Vagina (tissue), 2 donors: Measurements from ENCODE around the gene SERPINA4. TPM values are rescaled to one million over a fixed set of nuclear protein-coding genes. Genes with fewer than 3 reads are reported as not detected.
A peak's percentile ranks its signal among the peaks of the same experiment; 100 is the strongest.

Experiments
- DNase-seq, 2 donors: peaks; one replicate each; pipeline ENCODE4 v3.0.0-alpha.2; 2017; ENCODE audit errors: extremely low spot score in 2 of 2
- H3K27ac ChIP-seq: fragments of 200-600 bp; sonication (generic); one replicate; pipeline ENCODE4 v1.5.1; 2019
- H3K27me3 ChIP-seq: fragments of 200-600 bp; sonication (generic); one replicate; pipeline ENCODE4 v1.5.1; 2019
- H3K36me3 ChIP-seq, 2 donors: fragments of 200-600 bp; sonication (generic); one replicate each; pipeline ENCODE4 v1.5.1; 2017 to 2019
- H3K4me1 ChIP-seq: fragments of 200-600 bp; sonication (generic); one replicate; pipeline ENCODE4 v1.5.1; 2019
- H3K4me3 ChIP-seq, 2 donors: fragments of 200-600 bp; sonication (generic); 1 replicate in 1 of 2; 2 replicates in 1 of 2; pipeline ENCODE4 v1.5.1; 2016 to 2019
- H3K9me3 ChIP-seq: fragments of 200-600 bp; sonication (generic); one replicate; pipeline ENCODE4 v1.5.1; 2019
- CTCF ChIP-seq, 3 experiments: fragments of 450-650 bp in 2 of 3; fragments of 200-600 bp in 1 of 3; sonication (generic) in 1 of 3; IDR thresholded peaks; one replicate each; pipeline ENCODE4 v1.5.1; 2017 to 2019; ENCODE audit warnings: antibody characterized with exemption in 3 of 3, mild to moderate bottlenecking in 2 of 3, moderate library complexity in 2 of 3
- POLR2A ChIP-seq, 2 donors: fragments of 450-650 bp; IDR thresholded peaks; one replicate each; pipeline ENCODE4 v1.6.1; 2017; ENCODE audit warnings: antibody characterized with exemption in 2 of 2, mild to moderate bottlenecking in 2 of 2, moderate library complexity in 2 of 2
- POLR2AphosphoS5 ChIP-seq, 2 donors: sonication (generic); formaldehyde crosslinking; IDR thresholded peaks; one replicate each; pipeline ENCODE4 v1.9.0; 2017; ENCODE audit warnings: antibody characterized with exemption in 2 of 2, mild to moderate bottlenecking in 2 of 2, low read depth in 1 of 2; ENCODE audit not compliant: insufficient read depth in 1 of 2
- intact Hi-C: fragments of 100-400 bp; cut with DNase I; formaldehyde crosslinking; loops from one replicate; pipeline ENCODE4 v1.15.1; 2023
- total RNA-seq: library from RNA; depleted of rRNA; stranded (reverse); fragments of >200 nt; gene quantifications from one replicate; pipeline ENCODE4 v1.2.3, GENCODE V29; 2016

The SERPINA4 gene
- total RNA-seq, 1 donor from 2014 or later = not detected

GRCh38 chr14:94550041-94550440, 11.2 kb upstream of the SERPINA4 start:
- Histone ChIP-seq H3K9me3 (no peaks in the 10 kb centered on the region), H3K27ac (no peak overlapping the region), H3K4me3 (no peak overlapping the region), H3K4me1 (peaks cover 8% of the 10 kb centered on the region), H3K27me3 (no peaks in the 10 kb centered on the region), H3K36me3 (no peaks in the 10 kb centered on the region)
- DNase-seq = peak; percentile 22 to 62
- intact Hi-C loops = no loop called here
- TF ChIP-seq POLR2AphosphoS5 (IDR thresholded peaks at IDR 0.05; ENCODE audit: insufficient read depth in 1 of 2, low read depth in 1 of 2) (no peak), POLR2A (IDR thresholded peaks at IDR 0.05) (no peak), CTCF (IDR thresholded peaks at IDR 0.05) (no peak)

- no peaks in the 10 kb centered on the region for H3K9me3 ChIP-seq
- H3K27me3 ChIP-seq = no peaks in the 10 kb centered on the region
- TF ChIP-seq POLR2A (IDR thresholded peaks at IDR 0.05) (no peak), CTCF (IDR thresholded peaks at IDR 0.05) (no peak), POLR2AphosphoS5 (IDR thresholded peaks at IDR 0.05; ENCODE audit: insufficient read depth in 1 of 2, low read depth in 1 of 2) (no peak)
- H3K4me3 ChIP-seq = no peak overlapping the region
- no peaks in the 10 kb centered on the region for H3K4me1 ChIP-seq
- DNase-seq = no peak
- intact Hi-C loops = no loop called here
- no peaks in the 10 kb centered on the region for H3K36me3 ChIP-seq
- H3K27ac ChIP-seq = no peak overlapping the region
Observed at GRCh38 chr14:94555991-94556390, 5.3 kb upstream of the SERPINA4 start.

GRCh38 chr14:94557327-94557726, 3.9 kb upstream of the SERPINA4 start:
- H3K4me3 ChIP-seq = no peak overlapping the region
- no peaks in the 10 kb centered on the region for H3K27me3 ChIP-seq
- intact Hi-C loops = no loop called here
- H3K9me3 ChIP-seq = no peaks in the 10 kb centered on the region
- DNase-seq = no peak
- no peak overlapping the region for H3K27ac ChIP-seq
- no peaks in the 10 kb centered on the region for H3K4me1 ChIP-seq
- no peaks in the 10 kb centered on the region for H3K36me3 ChIP-seq
- no peak for TF ChIP-seq CTCF (IDR thresholded peaks at IDR 0.05)
- no peak for TF ChIP-seq POLR2A (IDR thresholded peaks at IDR 0.05)
- TF ChIP-seq POLR2AphosphoS5 (IDR thresholded peaks at IDR 0.05; ENCODE audit: insufficient read depth in 1 of 2, low read depth in 1 of 2) = no peak

- TF ChIP-seq POLR2A (IDR thresholded peaks at IDR 0.05) (no peak), POLR2AphosphoS5 (IDR thresholded peaks at IDR 0.05; ENCODE audit: insufficient read depth in 1 of 2, low read depth in 1 of 2) (no peak), CTCF (IDR thresholded peaks at IDR 0.05) (no peak)
- H3K27me3 ChIP-seq = no peaks in the 10 kb centered on the region
- H3K4me3 ChIP-seq = no peak overlapping the region
- no peaks in the 10 kb centered on the region for H3K36me3 ChIP-seq
- no peaks in the 10 kb centered on the region for H3K9me3 ChIP-seq
- intact Hi-C loops = no loop called here
- H3K27ac ChIP-seq = no peak overlapping the region
- no peak for DNase-seq
- H3K4me1 ChIP-seq = no peaks in the 10 kb centered on the region
Observed at GRCh38 chr14:94558842-94559241, 2.4 kb upstream of the SERPINA4 start.

GRCh38 chr14:94559638-94560290, 1.5 kb upstream of the SERPINA4 start:
- DNase-seq = no peak
- TF ChIP-seq POLR2A (IDR thresholded peaks at IDR 0.05) (no peak), POLR2AphosphoS5 (IDR thresholded peaks at IDR 0.05; ENCODE audit: insufficient read depth in 1 of 2, low read depth in 1 of 2) (no peak), CTCF (IDR thresholded peaks at IDR 0.05) (no peak)

More at GRCh38 chr14:94559638-94560290, 1.5 kb upstream of the SERPINA4 start:
- intact Hi-C loops = no loop called here
- H3K36me3 ChIP-seq = no peaks in the 10 kb centered on the region
- no peak overlapping the region for H3K27ac ChIP-seq
- no peaks in the 10 kb centered on the region for H3K27me3 ChIP-seq
- no peaks in the 10 kb centered on the region for H3K4me1 ChIP-seq
- no peak overlapping the region for H3K4me3 ChIP-seq
- no peaks in the 10 kb centered on the region for H3K9me3 ChIP-seq
